ENCODE results near the gene ELOB. TPM values are rescaled to one million over a fixed set of nuclear protein-coding genes. Genes with fewer than 3 reads are reported as not detected.

ELOB gene
- total and polyA plus RNA-seq, 3 donors from 2014 or later = 377 to 582 (median 381) TPM

DNA sequence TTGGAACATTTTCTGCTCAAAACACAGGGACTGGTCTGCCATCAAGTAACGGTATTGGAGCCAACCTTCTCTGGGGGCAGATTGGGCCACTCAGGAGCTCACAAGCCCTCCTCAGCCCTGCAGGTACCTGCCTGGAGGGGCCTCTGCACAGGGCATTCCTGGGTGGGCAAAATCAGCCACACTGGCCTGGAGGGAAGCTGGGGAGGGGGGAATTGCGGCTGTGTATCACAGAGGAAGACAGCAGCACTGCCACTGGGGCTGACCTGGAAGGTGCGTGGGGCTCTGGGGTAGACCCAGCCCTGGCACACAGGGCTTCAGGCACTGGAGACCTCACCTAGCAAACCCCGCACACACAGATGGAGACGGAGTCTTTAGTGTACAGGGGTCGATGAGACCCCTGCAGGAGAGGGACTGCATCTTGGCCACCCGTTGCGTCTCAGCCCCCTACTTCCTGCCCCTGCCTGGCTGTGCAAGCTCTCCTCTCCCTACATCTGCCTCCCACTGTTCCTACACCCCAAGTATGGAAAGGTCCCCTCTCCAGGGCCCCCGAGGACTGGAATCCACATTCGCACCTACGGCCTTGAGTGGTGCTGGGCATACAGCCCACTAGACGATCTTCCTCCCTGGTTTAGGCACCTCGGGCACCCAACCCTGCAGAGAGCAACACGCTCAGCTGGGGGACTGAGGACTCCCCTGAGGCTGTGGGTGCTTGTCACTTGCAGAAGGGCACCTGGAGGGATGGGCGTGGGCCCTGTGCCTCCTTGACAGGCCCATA is 31.8 kb downstream of the ELOB start:
- WGBS, 2 donors = 56 to 73% methylated on average over 12 to 15 of the region's 15 CpGs

DNA sequence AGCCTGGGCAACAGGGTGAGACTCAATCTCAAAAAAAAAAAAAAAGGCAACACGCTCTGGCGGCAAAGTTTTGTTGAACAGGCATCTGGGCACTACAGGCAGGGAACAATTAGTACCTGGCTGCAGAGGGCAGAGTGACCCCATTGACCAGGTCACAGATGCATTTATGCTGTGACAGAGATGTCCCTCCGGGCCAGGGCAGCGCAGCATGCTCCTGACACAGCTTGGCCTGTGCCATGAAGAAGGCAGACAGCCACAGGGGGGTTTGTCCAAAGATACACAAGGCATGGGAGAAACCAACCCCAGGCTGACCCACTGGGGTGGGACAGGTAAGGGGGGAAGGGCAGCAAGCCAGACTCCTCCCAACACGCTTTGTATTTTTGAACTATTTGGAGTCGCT is 32.4 kb downstream of the ELOB start:
- 79 to 89% methylated on average over 5 to 6 of the region's 6 CpGs for WGBS, 2 donors
- H3K27ac ChIP-seq = no peak overlapping the region
- H3K4me3 ChIP-seq = no peak overlapping the region
- H3K4me1 ChIP-seq = no peaks in the 10 kb centered on the region
- intact Hi-C loops (cut with DNase I; ENCODE audit: low total_unique reads) = no loop called here
- H3K27me3 ChIP-seq = no peaks in the 10 kb centered on the region
- H3K36me3 ChIP-seq (ENCODE audit: low read depth, missing control alignments) = no peaks in the 10 kb centered on the region
- no peaks in the 10 kb centered on the region for H3K9me3 ChIP-seq
- DNase-seq = no peak
- TF ChIP-seq, protein P1, sequence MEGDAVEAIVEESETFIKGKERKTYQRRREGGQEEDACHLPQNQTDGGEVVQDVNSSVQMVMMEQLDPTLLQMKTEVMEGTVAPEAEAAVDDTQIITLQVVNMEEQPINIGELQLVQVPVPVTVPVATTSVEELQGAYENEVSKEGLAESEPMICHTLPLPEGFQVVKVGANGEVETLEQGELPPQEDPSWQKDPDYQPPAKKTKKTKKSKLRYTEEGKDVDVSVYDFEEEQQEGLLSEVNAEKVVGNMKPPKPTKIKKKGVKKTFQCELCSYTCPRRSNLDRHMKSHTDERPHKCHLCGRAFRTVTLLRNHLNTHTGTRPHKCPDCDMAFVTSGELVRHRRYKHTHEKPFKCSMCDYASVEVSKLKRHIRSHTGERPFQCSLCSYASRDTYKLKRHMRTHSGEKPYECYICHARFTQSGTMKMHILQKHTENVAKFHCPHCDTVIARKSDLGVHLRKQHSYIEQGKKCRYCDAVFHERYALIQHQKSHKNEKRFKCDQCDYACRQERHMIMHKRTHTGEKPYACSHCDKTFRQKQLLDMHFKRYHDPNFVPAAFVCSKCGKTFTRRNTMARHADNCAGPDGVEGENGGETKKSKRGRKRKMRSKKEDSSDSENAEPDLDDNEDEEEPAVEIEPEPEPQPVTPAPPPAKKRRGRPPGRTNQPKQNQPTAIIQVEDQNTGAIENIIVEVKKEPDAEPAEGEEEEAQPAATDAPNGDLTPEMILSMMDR (IDR thresholded peaks at IDR 0.05) = no peak
- TF ChIP-seq POLR2A (IDR thresholded peaks at IDR 0.05) = no peak

More for the DNA sequence above, 31.8 kb downstream of the ELOB start:
- no peaks in the 10 kb centered on the region for H3K27me3 ChIP-seq
- H3K9me3 ChIP-seq = no peaks in the 10 kb centered on the region
- no peak for DNase-seq
- intact Hi-C loops (cut with DNase I; ENCODE audit: low total_unique reads) = no loop called here
- no peak overlapping the region for H3K27ac ChIP-seq
- TF ChIP-seq POLR2A (IDR thresholded peaks at IDR 0.05) = no peak
- TF ChIP-seq, protein P1 (IDR thresholded peaks at IDR 0.05) = no peak
- H3K4me3 ChIP-seq = no peak overlapping the region
- H3K36me3 ChIP-seq (ENCODE audit: low read depth, missing control alignments) = no peaks in the 10 kb centered on the region
- H3K4me1 ChIP-seq = no peaks in the 10 kb centered on the region

DNA sequence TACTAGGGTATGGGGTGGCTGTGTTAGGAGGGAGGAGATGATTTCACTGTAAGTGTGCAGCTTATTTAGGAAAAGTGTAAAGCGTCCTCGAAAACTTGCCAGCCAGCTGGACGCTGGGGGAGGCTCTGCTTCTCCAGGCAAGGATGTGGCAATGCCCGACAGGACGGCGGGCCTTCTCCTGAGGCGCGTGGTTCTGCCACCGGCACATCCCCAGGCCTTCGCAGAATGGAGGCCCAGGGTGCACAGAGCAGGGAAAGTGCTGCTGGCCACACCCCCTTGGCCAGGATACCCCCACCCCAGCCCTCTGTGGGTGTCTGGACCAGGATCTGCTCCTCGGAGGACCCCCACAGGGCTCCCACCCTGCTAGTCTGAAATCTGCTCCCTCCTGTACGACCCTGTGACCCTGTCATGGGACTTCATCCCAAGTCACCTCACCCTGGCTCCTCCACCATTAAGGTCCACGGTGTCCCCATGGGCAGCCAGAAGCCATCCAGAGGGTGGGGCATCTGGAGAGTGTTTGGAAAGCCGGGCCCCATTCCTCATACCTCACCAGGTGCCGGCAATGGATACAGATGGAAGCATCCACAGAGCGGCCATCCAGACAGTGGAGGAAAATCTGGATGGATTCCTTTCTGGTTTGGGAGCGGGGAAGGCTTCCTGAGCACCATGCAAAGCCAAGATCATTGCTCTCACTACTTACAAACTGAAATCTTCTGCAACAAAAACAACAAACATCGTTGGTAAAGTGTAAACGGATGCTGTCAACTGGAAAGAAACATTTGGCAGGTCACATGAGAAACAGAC is 33.9 kb downstream of the ELOB start:
- Histone ChIP-seq H3K36me3 (ENCODE audit: low read depth, missing control alignments) (no peaks in the 10 kb centered on the region), H3K27me3 (no peaks in the 10 kb centered on the region), H3K9me3 (no peaks in the 10 kb centered on the region), H3K27ac (no peak overlapping the region), H3K4me1 (no peaks in the 10 kb centered on the region), H3K4me3 (no peak overlapping the region)
- TF ChIP-seq POLR2A (IDR thresholded peaks at IDR 0.05) = no peak
- TF ChIP-seq, protein P1 (IDR thresholded peaks at IDR 0.05) = no peak
- DNase-seq = no peak
- intact Hi-C loops (cut with DNase I; ENCODE audit: low total_unique reads) = no loop called here
- 86 to 87% methylated on average over 14 to 19 of the region's 19 CpGs for WGBS, 2 donors

DNA sequence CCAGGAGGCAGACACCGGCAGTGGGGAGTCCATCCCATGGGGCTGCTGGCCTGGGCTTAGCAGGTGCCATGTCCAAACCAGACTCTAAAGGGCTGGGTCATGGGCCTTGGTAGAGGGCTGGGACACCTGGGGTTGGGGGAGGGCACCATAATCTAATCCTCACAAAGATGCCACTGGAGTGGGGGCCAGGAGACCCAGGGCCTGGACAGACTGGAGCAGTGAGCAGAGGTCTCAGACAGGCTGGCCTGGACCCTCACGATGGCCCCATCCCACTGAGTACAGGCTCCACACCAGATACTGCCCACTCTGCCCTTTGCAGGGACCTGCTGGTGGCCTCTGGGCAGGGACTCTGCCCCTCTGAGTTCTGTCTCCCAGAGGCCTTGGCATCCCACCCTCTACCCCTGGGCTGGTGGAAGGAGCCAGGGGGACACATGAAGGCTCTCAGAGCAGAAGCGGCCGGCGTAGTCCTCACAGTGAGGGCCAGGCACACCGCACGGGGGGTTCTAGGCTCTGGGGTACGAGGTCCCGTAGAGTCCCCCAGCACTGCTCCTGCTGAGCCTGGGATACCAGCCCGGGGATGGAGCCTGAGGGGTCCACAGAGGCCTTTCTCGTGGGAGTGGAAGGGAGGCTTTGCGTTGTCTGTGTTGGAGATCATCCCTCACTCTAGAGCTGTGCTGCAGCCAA is 34.6 kb downstream of the ELOB start:
- intact Hi-C loops (cut with DNase I; ENCODE audit: low total_unique reads) = no loop called here
- Histone ChIP-seq H3K27me3 (no peaks in the 10 kb centered on the region), H3K4me3 (no peak overlapping the region), H3K4me1 (no peaks in the 10 kb centered on the region), H3K9me3 (no peaks in the 10 kb centered on the region), H3K36me3 (ENCODE audit: low read depth, missing control alignments) (no peaks in the 10 kb centered on the region), H3K27ac (no peak overlapping the region)
- 82 to 92% methylated on average over 8 to 12 of the region's 12 CpGs for WGBS, 2 donors
- TF ChIP-seq POLR2A (IDR thresholded peaks at IDR 0.05) = no peak
- TF ChIP-seq, protein P1 (IDR thresholded peaks at IDR 0.05) = no peak
- no peak for DNase-seq

Measured in testis (tissue), 3 donors.